ENCODE data around the gene FTCD.

DNA sequence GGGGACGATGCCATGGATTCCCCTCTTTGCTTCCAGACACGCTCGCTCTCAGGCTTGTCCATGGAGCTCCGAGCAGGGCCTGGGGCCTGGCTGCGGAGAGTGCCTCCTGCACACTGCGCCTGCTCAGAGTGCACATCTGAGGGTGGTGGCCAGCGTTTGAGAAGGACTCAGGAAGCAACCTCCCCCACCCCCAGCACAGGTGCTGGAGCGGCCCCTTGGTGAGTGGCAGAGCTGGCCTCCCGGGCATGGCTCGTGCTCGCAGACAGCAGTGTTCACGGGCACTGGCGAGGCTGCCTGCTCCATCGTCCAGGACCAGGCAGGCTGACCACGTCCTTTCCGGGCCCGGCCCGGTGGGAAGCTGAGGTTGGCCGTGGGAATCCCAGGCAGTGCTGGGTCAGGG is 26.1 kb upstream of the FTCD start:
- TF ChIP-seq, protein P1, sequence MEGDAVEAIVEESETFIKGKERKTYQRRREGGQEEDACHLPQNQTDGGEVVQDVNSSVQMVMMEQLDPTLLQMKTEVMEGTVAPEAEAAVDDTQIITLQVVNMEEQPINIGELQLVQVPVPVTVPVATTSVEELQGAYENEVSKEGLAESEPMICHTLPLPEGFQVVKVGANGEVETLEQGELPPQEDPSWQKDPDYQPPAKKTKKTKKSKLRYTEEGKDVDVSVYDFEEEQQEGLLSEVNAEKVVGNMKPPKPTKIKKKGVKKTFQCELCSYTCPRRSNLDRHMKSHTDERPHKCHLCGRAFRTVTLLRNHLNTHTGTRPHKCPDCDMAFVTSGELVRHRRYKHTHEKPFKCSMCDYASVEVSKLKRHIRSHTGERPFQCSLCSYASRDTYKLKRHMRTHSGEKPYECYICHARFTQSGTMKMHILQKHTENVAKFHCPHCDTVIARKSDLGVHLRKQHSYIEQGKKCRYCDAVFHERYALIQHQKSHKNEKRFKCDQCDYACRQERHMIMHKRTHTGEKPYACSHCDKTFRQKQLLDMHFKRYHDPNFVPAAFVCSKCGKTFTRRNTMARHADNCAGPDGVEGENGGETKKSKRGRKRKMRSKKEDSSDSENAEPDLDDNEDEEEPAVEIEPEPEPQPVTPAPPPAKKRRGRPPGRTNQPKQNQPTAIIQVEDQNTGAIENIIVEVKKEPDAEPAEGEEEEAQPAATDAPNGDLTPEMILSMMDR (IDR thresholded peaks at IDR 0.05), result no peak
- TF ChIP-seq POLR2AphosphoS5 (IDR thresholded peaks at IDR 0.05) (no peak), EP300 (IDR thresholded peaks at IDR 0.05) (no peak)

Measured in suprapubic skin (tissue), 4 donors.